GM18517 (cell line): ENCODE results near the gene DMAC2L.

Experiments
- ATAC-seq: cut with Tn5 transposase; IDR thresholded peaks from one replicate; pipeline ENCODE4 v1.9.1; 2021; ENCODE audit warnings: mild to moderate bottlenecking, moderate library complexity; ENCODE audit not compliant: unreplicated experiment

Gene DMAC2L

GRCh38 chr14:50321009-50321660 is 9.0 kb downstream of the DMAC2L start:
- peak; percentile 93 for ATAC-seq

- ATAC-seq, result no peak
These were observed 19.5 kb downstream of the DMAC2L start for GRCh38 chr14:50331596-50331995.

GRCh38 chr14:50333014-50333509 is 20.9 kb downstream of the DMAC2L start:
- no peak for ATAC-seq

- ATAC-seq, result no peak
These were observed 22.1 kb downstream of the DMAC2L start for GRCh38 chr14:50334211-50334610.

- no peak for ATAC-seq
These were observed 23.3 kb downstream of the DMAC2L start for GRCh38 chr14:50335389-50335788.

- no peak for ATAC-seq
These were observed 24.1 kb downstream of the DMAC2L start for GRCh38 chr14:50335989-50336824.

GRCh38 chr14:50338587-50338986 is 26.5 kb downstream of the DMAC2L start:
- no peak for ATAC-seq

GRCh38 chr14:50339178-50339804 is 27.2 kb downstream of the DMAC2L start:
- no peak for ATAC-seq

- ATAC-seq, result no peak
These were observed 27.9 kb downstream of the DMAC2L start for GRCh38 chr14:50340045-50340444.

GRCh38 chr14:50340963-50341362 is 28.8 kb downstream of the DMAC2L start:
- no peak for ATAC-seq

- ATAC-seq, result no peak
These were observed 30.3 kb downstream of the DMAC2L start for GRCh38 chr14:50342221-50343078.

GRCh38 chr14:50343434-50343833 is 31.3 kb downstream of the DMAC2L start:
- no peak for ATAC-seq

- ATAC-seq, result peak; percentile 84
These were observed 32.1 kb downstream of the DMAC2L start for GRCh38 chr14:50344116-50344775.

GRCh38 chr14:50344876-50345563 is 32.9 kb downstream of the DMAC2L start:
- no peak for ATAC-seq

GRCh38 chr14:50345846-50346422 is 33.8 kb downstream of the DMAC2L start:
- ATAC-seq, result no peak

- no peak for ATAC-seq
These were observed 35.4 kb downstream of the DMAC2L start for GRCh38 chr14:50347521-50347920.

- ATAC-seq, result no peak
These were observed 36.8 kb downstream of the DMAC2L start for GRCh38 chr14:50348933-50349332.

- ATAC-seq, result no peak
These were observed 38.9 kb downstream of the DMAC2L start for GRCh38 chr14:50350975-50351374.

GRCh38 chr14:50352584-50352983 is 40.5 kb downstream of the DMAC2L start:
- ATAC-seq, result no peak
